NCI-H345 treated with DMSO at 0.1 percent for 48 hours (cell line): ENCODE data around the gene TAF6L.
"Not testable (repeated sequence)": the region's sequence is repeated elsewhere in the genome, so short reads cannot be mapped to it uniquely, and the experiment has no call there.

Source experiments
- DNase-seq: peaks from one replicate; lab custom pipeline; 2025; ENCODE audit not compliant: unreplicated experiment; lab: John Stamatoyannopoulos, UW

The TAF6L gene, protein sequence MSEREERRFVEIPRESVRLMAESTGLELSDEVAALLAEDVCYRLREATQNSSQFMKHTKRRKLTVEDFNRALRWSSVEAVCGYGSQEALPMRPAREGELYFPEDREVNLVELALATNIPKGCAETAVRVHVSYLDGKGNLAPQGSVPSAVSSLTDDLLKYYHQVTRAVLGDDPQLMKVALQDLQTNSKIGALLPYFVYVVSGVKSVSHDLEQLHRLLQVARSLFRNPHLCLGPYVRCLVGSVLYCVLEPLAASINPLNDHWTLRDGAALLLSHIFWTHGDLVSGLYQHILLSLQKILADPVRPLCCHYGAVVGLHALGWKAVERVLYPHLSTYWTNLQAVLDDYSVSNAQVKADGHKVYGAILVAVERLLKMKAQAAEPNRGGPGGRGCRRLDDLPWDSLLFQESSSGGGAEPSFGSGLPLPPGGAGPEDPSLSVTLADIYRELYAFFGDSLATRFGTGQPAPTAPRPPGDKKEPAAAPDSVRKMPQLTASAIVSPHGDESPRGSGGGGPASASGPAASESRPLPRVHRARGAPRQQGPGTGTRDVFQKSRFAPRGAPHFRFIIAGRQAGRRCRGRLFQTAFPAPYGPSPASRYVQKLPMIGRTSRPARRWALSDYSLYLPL

DNA sequence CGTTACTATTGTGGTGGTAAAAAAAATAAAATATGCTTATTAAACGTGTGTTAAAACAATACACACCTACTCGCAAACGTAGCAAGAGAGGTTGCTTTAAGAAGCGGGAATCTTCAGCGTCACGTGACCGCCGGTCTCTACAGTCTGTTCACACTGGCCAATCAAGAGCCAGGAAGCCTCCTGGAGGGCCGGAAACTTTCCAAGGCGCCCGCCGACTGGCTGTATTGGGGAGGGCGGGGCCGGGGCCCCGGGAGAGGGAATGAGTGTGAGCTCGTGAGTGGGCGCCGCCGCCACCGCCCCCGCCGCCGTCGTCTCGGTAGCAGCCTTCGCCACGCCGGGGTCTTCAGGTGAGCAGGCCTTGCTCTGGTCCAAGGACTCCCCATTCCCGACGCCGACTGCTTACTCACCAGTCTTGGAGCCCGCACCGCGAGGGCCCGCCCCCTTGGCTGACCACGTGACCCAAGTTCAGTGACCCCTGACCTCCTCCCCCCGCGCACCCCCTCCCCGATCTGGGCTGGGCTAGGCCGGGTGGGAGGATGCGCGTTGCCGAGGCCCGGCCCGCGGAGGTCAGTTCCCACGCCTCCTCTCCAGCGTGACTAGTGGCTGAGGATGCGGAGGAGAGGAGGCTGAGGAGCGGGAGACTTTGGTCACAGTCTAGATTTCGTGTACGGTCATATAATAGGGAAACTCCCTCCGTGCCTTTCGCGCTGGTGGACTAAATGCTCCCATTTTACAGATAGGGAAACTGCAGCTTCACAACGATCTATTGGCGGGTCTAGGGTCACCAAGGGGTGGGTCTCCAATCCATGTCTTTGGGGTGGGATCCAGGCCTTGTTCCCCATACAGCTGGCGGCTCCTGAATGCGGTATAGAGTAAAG lies at the start of gene TAF6L:
Gene TAF6L, plus strand, starts transcription at position 253 of the 878 bp plus-strand sequence. CDS start 4,388 bp downstream, outside the sequence.
- DNase-seq = peak; percentile 94

DNA sequence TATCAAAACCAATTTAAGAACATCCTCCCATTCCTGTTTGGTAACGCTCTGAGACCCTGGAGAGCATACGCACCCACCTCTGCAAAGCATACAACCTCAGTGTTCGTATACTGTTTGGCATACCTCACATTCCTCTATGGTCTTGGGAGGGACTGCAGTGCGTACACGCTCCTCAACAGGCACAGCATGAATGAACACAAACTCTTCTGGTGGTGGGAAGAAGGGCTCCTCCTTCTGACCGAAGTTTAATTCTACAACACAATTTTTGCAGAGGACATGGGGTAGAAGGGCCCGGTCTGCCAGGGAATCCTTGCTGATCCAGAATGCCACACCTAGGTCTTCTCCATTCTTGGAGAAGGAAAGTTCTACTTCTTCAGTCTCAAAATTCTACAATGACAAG lies 49.2 kb upstream of the TAF6L start:
- DNase-seq = no peak

- no peak for DNase-seq
Observed at GRCh38 chr11:62724171-62724570, 47.0 kb upstream of the TAF6L start.

- DNase-seq = no peak
Observed at GRCh38 chr11:62725646-62726045, 45.5 kb upstream of the TAF6L start.

DNA sequence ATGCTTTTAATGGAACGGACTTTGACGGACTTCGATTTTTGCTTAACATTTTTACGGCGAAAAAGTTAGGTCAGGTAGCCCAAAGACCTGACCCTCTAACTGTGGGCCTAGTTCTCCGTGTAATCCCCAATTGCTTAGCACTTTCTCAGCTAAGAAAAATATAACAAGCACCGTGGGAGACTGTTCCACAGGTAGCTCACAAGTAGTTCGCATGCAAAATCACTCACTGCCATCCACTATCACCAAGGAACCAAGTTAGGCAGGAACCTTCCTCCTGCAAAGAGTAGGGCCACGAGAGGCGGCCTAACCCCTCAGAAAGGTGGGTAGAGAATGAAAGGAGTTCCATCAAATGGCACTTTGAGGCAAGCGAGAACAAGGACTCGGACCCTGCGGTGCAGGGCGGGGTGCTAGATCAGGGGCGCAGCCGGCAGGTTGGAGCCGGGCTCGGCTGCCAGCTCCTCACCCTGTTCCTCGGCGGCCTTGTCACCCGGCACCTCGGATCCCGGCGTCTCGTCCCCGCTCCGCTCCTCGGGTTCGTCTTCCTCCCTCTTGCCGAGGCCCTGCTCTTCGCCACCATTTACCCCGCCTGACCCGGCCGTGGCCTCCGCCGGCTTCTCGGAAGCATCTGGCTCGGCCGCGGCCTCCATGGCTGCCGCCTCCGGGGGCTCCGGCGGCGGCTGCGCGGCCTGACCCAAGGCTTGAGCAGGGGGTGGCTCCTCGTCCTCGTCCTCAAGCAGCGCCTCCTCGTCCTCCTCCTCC lies 44.9 kb upstream of the TAF6L start:
- DNase-seq = no peak

GRCh38 chr11:62726915-62727164 lies 44.4 kb upstream of the TAF6L start:
- DNase-seq = no peak

DNA sequence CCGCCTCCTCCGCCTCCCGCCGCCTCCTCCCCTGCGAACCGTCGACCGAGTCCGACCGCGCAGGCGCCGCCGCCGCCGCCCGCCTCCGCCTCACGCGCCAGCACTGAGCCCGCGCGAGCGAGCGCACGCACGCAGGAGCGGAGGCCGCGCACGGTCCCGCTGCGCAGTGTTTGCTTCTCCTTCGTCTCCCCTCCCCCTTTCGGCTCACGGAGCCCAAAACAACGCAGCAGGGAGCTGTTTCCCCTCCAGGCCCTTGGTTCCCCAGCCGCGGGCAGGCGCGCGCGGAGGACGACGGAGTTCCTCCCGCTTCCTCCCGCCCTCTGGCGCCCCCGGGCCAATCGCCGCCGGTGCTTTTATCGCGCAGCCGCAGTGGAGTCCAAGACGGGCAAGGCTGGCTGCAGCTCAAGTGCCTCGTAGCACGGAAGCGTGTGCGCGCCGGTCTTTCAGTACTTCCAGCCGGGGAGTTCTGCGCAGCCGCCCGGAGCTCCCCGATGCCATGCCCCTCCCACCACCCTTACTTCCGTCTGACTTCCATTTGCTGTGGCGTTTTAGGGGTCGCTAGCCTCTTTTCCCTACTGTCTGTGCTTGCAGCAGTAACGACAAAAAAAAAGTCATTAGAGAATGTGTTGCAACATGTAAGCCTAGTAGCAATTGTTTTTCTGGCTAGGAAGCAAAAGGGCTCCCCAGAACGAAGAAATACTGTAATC lies 43.9 kb upstream of the TAF6L start, which contains the start of gene HNRNPUL2:
Gene HNRNPUL2, minus strand, starts transcription at position 293 of the 707 bp plus-strand sequence. CDS start 301 bp downstream, outside the sequence.
- peak; percentile 98 for DNase-seq

GRCh38 chr11:62727872-62728170 lies 43.4 kb upstream of the TAF6L start:
- peak; percentile 97 for DNase-seq

DNA sequence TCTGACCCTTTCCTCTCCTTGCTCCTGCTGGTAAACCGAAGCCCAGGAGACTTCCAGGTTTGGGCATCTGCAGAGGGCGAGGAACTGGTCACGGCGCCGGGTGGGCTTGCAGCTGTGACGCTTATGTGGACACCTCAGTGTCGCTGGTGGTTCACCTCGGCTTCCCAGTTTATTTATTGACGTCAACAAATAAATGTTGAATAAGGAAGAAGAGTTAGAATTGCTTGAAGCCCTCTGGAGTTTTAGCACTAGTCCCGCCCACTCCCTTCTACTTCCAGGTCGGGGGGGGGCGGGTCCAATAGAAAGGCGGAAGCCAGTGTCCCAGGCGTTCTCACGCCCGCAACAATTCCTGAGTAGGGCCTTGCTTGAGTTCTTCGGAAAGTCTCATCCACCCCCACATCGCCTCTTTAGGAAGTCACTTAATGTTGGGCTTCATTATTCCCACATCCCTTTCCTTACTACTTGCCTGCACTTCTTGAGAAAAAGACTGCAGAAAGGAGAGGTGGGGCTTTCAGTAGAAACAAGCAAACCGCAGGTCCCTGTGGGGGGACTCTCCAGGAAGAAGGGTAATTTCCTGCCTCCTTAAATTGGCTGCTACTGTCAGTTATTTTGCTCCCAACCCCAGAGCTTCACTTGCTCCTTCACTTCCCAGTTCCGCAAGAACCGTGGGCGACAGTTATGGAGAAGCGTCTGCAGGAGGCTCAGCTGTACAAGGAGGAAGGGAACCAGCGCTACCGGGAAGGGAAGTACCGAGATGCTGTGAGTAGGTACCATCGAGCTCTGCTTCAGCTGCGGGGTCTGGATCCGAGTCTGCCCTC lies 42.8 kb upstream of the TAF6L start, which contains the start of gene TTC9C:
Gene TTC9C, plus strand, starts transcription at position 316 of the 818 bp plus-strand sequence. Its CDS starts 363 bp downstream, at position 679.
- DNase-seq = peak; percentile 76

GRCh38 chr11:62730076-62730475 lies 41.1 kb upstream of the TAF6L start:
- not testable (repeated sequence) for DNase-seq

- no peak for DNase-seq
Observed at GRCh38 chr11:62732830-62733229, 38.4 kb upstream of the TAF6L start.

DNA sequence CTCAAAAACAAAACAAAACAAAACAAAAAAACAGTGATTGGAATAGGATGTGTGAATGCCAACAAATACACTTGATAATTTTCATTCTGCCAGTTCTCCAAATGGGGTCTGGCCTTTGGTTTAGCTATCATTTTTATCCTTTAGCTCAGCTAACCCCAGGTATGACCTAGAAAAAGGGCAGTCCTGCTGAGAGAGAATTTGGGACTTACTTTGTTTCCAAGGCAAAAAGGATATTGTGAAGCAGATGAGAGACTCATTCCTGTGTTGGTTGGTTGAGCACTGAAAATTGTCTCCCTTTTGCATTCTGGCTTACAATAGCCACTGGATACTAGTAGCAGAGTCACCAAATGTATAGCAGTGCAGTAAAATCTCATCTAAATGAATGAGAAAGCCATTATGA lies 34.0 kb upstream of the TAF6L start:
- no peak for DNase-seq

- no peak for DNase-seq
Observed at GRCh38 chr11:62747475-62748160, 23.6 kb upstream of the TAF6L start.

DNA sequence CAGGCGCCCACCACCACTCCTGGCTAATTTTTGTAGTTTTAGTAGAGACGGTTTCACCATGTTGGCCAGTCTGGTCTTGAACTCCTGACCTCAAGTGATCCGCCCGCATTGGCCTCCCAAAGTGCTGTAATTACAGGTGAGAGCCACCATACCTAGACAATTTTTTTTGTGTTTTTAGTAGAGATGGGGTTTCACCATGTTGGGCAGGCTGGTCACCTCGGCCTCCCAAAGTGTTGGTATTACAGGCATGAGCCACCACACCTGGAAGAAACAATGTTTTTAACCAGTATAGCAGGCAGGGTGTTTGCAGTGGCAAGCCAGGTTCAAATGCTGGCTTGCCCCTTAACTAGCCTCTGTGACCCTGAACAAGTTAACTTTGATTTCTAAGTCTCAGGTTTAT lies 21.3 kb upstream of the TAF6L start:
- not testable (repeated sequence) for DNase-seq

- no peak for DNase-seq
Observed at GRCh38 chr11:62752177-62752785, 18.9 kb upstream of the TAF6L start.

- DNase-seq = no peak
Observed at GRCh38 chr11:62752994-62753735, 18.0 kb upstream of the TAF6L start.

DNA sequence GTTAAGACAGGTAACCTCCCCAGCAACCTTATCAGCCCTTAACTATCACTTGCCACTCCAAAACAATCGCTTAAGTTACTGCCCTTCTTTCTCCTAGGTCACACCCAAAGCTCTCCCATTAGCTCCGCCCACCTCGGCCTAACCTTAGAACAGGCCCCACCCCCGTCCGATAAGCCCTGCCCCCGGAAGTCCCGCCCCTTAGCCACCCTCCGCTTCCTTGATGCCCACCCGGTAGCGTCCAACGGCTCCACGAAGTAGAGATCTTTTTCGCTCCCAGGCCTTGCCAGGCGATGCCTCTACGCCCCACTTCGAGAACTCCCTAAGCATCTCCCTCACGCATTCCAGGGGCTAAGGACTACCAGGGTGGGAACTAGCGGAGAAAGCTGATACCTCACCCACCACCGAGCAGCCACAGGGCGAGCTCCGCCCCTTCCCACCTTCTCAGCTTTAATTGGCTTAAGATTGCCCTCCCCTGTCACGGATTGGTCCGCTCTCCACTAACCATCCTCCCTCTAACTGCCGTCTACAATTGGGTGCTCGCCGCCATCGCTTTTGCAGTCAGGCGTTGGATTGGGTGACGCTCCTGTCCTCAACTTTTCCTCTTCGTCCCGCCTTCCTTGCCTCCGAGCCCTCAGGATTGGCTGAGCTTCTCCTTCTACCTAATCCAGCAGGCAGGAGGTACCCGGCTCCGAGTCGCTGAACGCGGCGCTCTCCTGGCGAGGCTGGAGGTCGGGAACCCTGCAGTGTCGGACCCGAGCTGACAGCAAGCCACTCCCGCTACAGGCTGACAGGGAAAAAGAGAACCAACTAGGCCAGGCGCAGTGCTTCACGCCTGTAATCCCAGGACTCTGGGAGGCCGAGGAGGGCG lies 17.2 kb upstream of the TAF6L start, which contains the start of gene ZBTB3:
Gene ZBTB3, minus strand, starts transcription at position 425 of the 868 bp plus-strand sequence. CDS start 496 bp downstream, outside the sequence.
- DNase-seq = peak; percentile 99
